Lung (tissue), 12 donors: ENCODE results near the gene RIN1. TPM values are rescaled to one million over a fixed set of nuclear protein-coding genes. Genes with fewer than 3 reads are reported as not detected.

Experiments used
- ATAC-seq: fragments of 200-7000 bp; cut with Tn5 transposase; one replicate; pipeline ENCODE4 v1.9.1; 2020; ENCODE audit warnings: moderate number of reproducible peaks; ENCODE audit not compliant: insufficient read depth, low FRiP score
- DNase-seq, 3 donors: peaks; one replicate each; pipeline ENCODE4 v3.0.0-alpha.2; 2013 to 2017
- H3K27ac ChIP-seq, 2 donors: one replicate each; pipeline ENCODE4 v1.5.1; 2013; ENCODE audit warnings: mild to moderate bottlenecking in 2 of 2, moderate library complexity in 2 of 2, control low read depth in 1 of 2, inconsistent platforms in 1 of 2, low read depth in 1 of 2, low read length in 1 of 2
- H3K27me3 ChIP-seq, 3 donors: one replicate each; pipeline ENCODE4 v1.5.1; 2013; ENCODE audit warnings: low read length in 2 of 3; ENCODE audit not compliant: control insufficient read depth in 3 of 3, insufficient read depth in 3 of 3
- H3K36me3 ChIP-seq, 4 donors: one replicate each; pipeline ENCODE4 v1.5.1; 2013; ENCODE audit warnings: low read length in 4 of 4, mild to moderate bottlenecking in 1 of 4, moderate library complexity in 1 of 4; ENCODE audit not compliant: control insufficient read depth in 4 of 4, insufficient read depth in 4 of 4
- H3K4me1 ChIP-seq, 5 donors: one replicate each; pipeline ENCODE4 v1.5.1; 2013; ENCODE audit warnings: low read length in 5 of 5, mild to moderate bottlenecking in 2 of 5, moderate library complexity in 1 of 5; ENCODE audit not compliant: control insufficient read depth in 5 of 5, insufficient read depth in 5 of 5
- H3K4me3 ChIP-seq: one replicate; pipeline ENCODE4 v1.5.1; 2013; ENCODE audit warnings: mild to moderate bottlenecking, control low read depth, moderate library complexity
- H3K9ac ChIP-seq, 2 donors: one replicate each; pipeline ENCODE4 v1.5.1; 2013; ENCODE audit warnings: low read length in 2 of 2, control low read depth in 1 of 2; ENCODE audit not compliant: insufficient read depth in 1 of 2
- H3K9me3 ChIP-seq, 4 donors: one replicate each; pipeline ENCODE4 v1.5.1; 2013; ENCODE audit warnings: low read length in 3 of 4, mild to moderate bottlenecking in 1 of 4, moderate library complexity in 1 of 4; ENCODE audit not compliant: control insufficient read depth in 4 of 4, insufficient read depth in 3 of 4
- CTCF ChIP-seq: IDR thresholded peaks from 2 replicates; pipeline ENCODE4 v1.5.1; 2012; ENCODE audit warnings: mild to moderate bottlenecking; ENCODE audit errors: control extremely low read depth, extremely low read depth
- WGBS, 2 donors: extraction: QIAGEN DNeasy Blood & Tissue Kit; methylation state at CpG; one replicate each; pipeline ENCODE4 v1.1.7; 2013; 5-methylcytosine and 5-hydroxymethylcytosine counted together
- polyA plus RNA-seq, 2 donors: library from polyadenylated mRNA; stranded (reverse); fragments of 200-250 nt; gene quantifications; one replicate each; pipeline ENCODE4 v1.2.1, GENCODE V29; 2013
- total RNA-seq, 2 donors: library from RNA; depleted of rRNA in 1 of 2; stranded (reverse); fragments of >200 nt in 1 of 2; gene quantifications; one replicate each; pipeline ENCODE4 v1.2.1, GENCODE V29; 2014 to 2021
- donor health status: control.
- donor health status: control.
- donor health status: Bipolar disorder and iron deficiency.
- donor health status: healthy.
- donor health status: DM: yes; HTN: yes; CAD: no.

RIN1 gene
- total and polyA plus RNA-seq, 4 donors = 1.9 to 15.1 (median 9.6) TPM

- no peak for DNase-seq
- Histone ChIP-seq H3K9me3 (peaks cover 0 to 1% (median 0%) of the 10 kb centered on the region in 4 donors), H3K9ac (no peak overlapping the region), H3K4me1 (peaks cover 2 to 47% (median 19%) of the 10 kb centered on the region in 5 donors), H3K27ac (no peak overlapping the region), H3K36me3 (peaks cover 0 to 20% (median 0%) of the 10 kb centered on the region in 4 donors), H3K27me3 (no peaks in the 10 kb centered on the region), H3K4me3 (no peak overlapping the region)
- WGBS, 2 donors = 92 to 98% methylated on average over 3 of the region's 3 CpGs
- ATAC-seq = no peak
- TF ChIP-seq CTCF = no peak
These were observed 7.0 kb downstream of the RIN1 start for GRCh38 chr11:66329165-66329673.

- peak overlapping the region in 1 of 2 donors; percentile 18 for H3K27ac ChIP-seq
- H3K36me3 ChIP-seq = peaks cover 0 to 13% (median 0%) of the 10 kb centered on the region in 4 donors
- DNase-seq = peak; percentile 86 to 89 (median 87)
- ATAC-seq = peak; percentile 80
- peak overlapping the region in 1 of 2 donors; percentile 20 for H3K9ac ChIP-seq
- TF ChIP-seq CTCF = peak; percentile 92
- no peak overlapping the region for H3K4me3 ChIP-seq
- no peaks in the 10 kb centered on the region for H3K27me3 ChIP-seq
- peaks cover 2 to 48% (median 22%) of the 10 kb centered on the region in 5 donors for H3K4me1 ChIP-seq
- 9 to 12% methylated on average over 19 of the region's 19 CpGs for WGBS, 2 donors
- peaks cover 0 to 1% (median 0%) of the 10 kb centered on the region in 4 donors for H3K9me3 ChIP-seq
These were observed 7.7 kb downstream of the RIN1 start for GRCh38 chr11:66328302-66329144.

GRCh38 chr11:66328031-66328301 is 8.3 kb downstream of the RIN1 start:
- peaks cover 0 to 1% (median 0%) of the 10 kb centered on the region in 4 donors for H3K9me3 ChIP-seq
- TF ChIP-seq CTCF = no peak
- H3K4me1 ChIP-seq = peaks cover 2 to 48% (median 22%) of the 10 kb centered on the region in 5 donors
- peak overlapping the region in 1 of 2 donors; percentile 18 for H3K27ac ChIP-seq
- no peak overlapping the region for H3K4me3 ChIP-seq
- H3K9ac ChIP-seq = no peak overlapping the region
- peaks cover 0 to 11% (median 0%) of the 10 kb centered on the region in 4 donors for H3K36me3 ChIP-seq
- WGBS, 2 donors = 63 to 79% methylated on average over 3 of the region's 3 CpGs
- ATAC-seq = no peak
- no peaks in the 10 kb centered on the region for H3K27me3 ChIP-seq
- no peak for DNase-seq
